ENCODE measurements around the gene DGKG.

DNA sequence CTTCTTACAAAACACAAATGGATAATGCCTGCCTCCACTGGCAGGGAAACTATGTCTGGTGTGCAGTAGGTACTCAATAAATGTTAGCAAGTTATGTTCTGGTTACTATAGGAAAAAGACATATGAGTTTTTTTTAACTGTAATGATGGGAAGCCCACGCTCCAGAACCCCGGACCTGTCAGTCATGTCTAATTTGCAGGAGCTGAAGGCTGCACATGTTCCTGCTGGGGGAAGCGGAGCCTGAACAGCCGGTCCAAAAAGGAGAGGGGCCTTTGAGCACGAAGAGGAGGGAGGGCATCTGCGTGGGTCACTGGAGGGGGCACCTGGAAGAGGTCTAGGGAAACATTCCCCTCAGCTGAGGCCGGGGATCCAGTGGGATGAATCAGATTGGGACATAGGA is 113.2 kb downstream of the DGKG start:
- no peak for TF ChIP-seq POLR2A (IDR thresholded peaks at IDR 0.05)
- TF ChIP-seq, protein P1, sequence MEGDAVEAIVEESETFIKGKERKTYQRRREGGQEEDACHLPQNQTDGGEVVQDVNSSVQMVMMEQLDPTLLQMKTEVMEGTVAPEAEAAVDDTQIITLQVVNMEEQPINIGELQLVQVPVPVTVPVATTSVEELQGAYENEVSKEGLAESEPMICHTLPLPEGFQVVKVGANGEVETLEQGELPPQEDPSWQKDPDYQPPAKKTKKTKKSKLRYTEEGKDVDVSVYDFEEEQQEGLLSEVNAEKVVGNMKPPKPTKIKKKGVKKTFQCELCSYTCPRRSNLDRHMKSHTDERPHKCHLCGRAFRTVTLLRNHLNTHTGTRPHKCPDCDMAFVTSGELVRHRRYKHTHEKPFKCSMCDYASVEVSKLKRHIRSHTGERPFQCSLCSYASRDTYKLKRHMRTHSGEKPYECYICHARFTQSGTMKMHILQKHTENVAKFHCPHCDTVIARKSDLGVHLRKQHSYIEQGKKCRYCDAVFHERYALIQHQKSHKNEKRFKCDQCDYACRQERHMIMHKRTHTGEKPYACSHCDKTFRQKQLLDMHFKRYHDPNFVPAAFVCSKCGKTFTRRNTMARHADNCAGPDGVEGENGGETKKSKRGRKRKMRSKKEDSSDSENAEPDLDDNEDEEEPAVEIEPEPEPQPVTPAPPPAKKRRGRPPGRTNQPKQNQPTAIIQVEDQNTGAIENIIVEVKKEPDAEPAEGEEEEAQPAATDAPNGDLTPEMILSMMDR (IDR thresholded peaks at IDR 0.05) = no peak

Data from lower leg skin (tissue), 3 donors.